GM12875 (cell line): ENCODE measurements around the gene DENND1A.

Source experiments
- H3K4me3 ChIP-seq: one replicate; pipeline ENCODE4 v1.5.1; 2011; ENCODE audit warnings: low read depth, low read length, control low read depth
- CTCF ChIP-seq: IDR thresholded peaks from 2 replicates; pipeline ENCODE4 v1.5.1; 2011; ENCODE audit warnings: low read depth, mild to moderate bottlenecking, control low read depth, inconsistent platforms, low read length, moderate library complexity, borderline replicate concordance; ENCODE audit not compliant: insufficient read depth

DENND1A gene

GRCh38 chr9:123967323-123967722 lies 37.4 kb upstream of the DENND1A start:
- TF ChIP-seq CTCF, result no peak
- H3K4me3 ChIP-seq, result no peak overlapping the region

- H3K4me3 ChIP-seq, result no peak overlapping the region
- TF ChIP-seq CTCF, result no peak
Observed at GRCh38 chr9:123965801-123966686, 36.1 kb upstream of the DENND1A start.

GRCh38 chr9:123964761-123965160 lies 34.8 kb upstream of the DENND1A start:
- no peak overlapping the region for H3K4me3 ChIP-seq
- no peak for TF ChIP-seq CTCF

- no peak overlapping the region for H3K4me3 ChIP-seq
- no peak for TF ChIP-seq CTCF
Observed at GRCh38 chr9:123960965-123961364, 31.0 kb upstream of the DENND1A start.

- TF ChIP-seq CTCF, result peak; percentile 58
- H3K4me3 ChIP-seq, result no peak overlapping the region
Observed at GRCh38 chr9:123960366-123960765, 30.4 kb upstream of the DENND1A start.

GRCh38 chr9:123959787-123960186 lies 29.9 kb upstream of the DENND1A start:
- no peak for TF ChIP-seq CTCF
- H3K4me3 ChIP-seq, result no peak overlapping the region

GRCh38 chr9:123957731-123958130 lies 27.8 kb upstream of the DENND1A start:
- no peak for TF ChIP-seq CTCF
- H3K4me3 ChIP-seq, result no peak overlapping the region
